HepG2 (cell line): Measurements from ENCODE around the gene GALR2. TPM values are rescaled to one million over a fixed set of nuclear protein-coding genes. Genes with fewer than 3 reads are reported as not detected.

ENCODE experiments used
- FOXA3 ChIP-seq: IDR thresholded peaks from 2 replicates; pipeline ENCODE4 v1.6.1; 2016; ENCODE audit warnings: missing genetic modification reagents, missing compliant biosample characterization
- FOXO1 ChIP-seq: sonication (generic); formaldehyde crosslinking; IDR thresholded peaks from 2 replicates; pipeline ENCODE4 v1.4.0; 2020; ENCODE audit warnings: missing genetic modification reagents
- GFI1 ChIP-seq: sonication (generic); formaldehyde crosslinking; IDR thresholded peaks from 2 replicates; pipeline ENCODE4 v1.5.0; 2020; ENCODE audit warnings: missing genetic modification reagents, mild to moderate bottlenecking, borderline replicate concordance
- MAFF ChIP-seq: IDR thresholded peaks from 2 replicates; pipeline ENCODE4 v1.6.1; 2011; ENCODE audit warnings: low read depth, low read length, improper control_type of control experiment
- NAIF1 ChIP-seq: sonication (generic); formaldehyde crosslinking; IDR thresholded peaks from 2 replicates; pipeline ENCODE4 v1.5.0; 2020; ENCODE audit warnings: mild to moderate bottlenecking, missing genetic modification reagents, borderline replicate concordance
- NR2C2 ChIP-seq: sonication (generic); formaldehyde crosslinking; IDR thresholded peaks from 2 replicates; pipeline ENCODE4 v1.4.0; 2020; ENCODE audit warnings: missing genetic modification reagents, mild to moderate bottlenecking, moderate library complexity, borderline replicate concordance
- PPARG ChIP-seq: conservative IDR thresholded peaks from 2 replicates; pipeline ENCODE4 v1.6.1; 2016; ENCODE audit warnings: missing biosample characterization, missing genetic modification reagents
- TAF15 ChIP-seq: fragments of 200-400 bp; formaldehyde crosslinking; IDR thresholded peaks from one replicate; pipeline ENCODE4 v1.6.1; 2018; ENCODE audit warnings: mild to moderate bottlenecking, low read depth, low read length; ENCODE audit not compliant: poor library complexity, severe bottlenecking
- ZBTB7B ChIP-seq: sonication (generic); formaldehyde crosslinking; IDR thresholded peaks from 2 replicates; pipeline ENCODE4 v1.4.0; 2020; ENCODE audit warnings: missing genetic modification reagents
- ZNF10 ChIP-seq: sonication (generic); formaldehyde crosslinking; IDR thresholded peaks from 2 replicates; pipeline ENCODE4 v1.4.0; 2020; ENCODE audit warnings: mild to moderate bottlenecking, low read depth, missing genetic modification reagents, borderline replicate concordance
- ZNF264 ChIP-seq: sonication (generic); formaldehyde crosslinking; IDR thresholded peaks from 2 replicates; pipeline ENCODE4 v1.4.0; 2020; ENCODE audit warnings: missing genetic modification reagents
- ZNF382 ChIP-seq: sonication (generic); formaldehyde crosslinking; IDR thresholded peaks from 2 replicates; pipeline ENCODE4 v1.5.0; 2020; ENCODE audit warnings: missing genetic modification reagents, mild to moderate bottlenecking, borderline replicate concordance
- ZNF432 ChIP-seq: sonication (generic); formaldehyde crosslinking; IDR thresholded peaks from 2 replicates; pipeline ENCODE4 v1.5.0; 2020; ENCODE audit warnings: missing genetic modification reagents, mild to moderate bottlenecking, borderline replicate concordance
- ZNF674 ChIP-seq: sonication (generic); formaldehyde crosslinking; IDR thresholded peaks from 2 replicates; pipeline ENCODE4 v1.5.0; 2020; ENCODE audit warnings: low read depth, mild to moderate bottlenecking, missing genetic modification reagents
- ZNF775 ChIP-seq: sonication (generic); formaldehyde crosslinking; IDR thresholded peaks from 2 replicates; pipeline ENCODE4 v1.4.0; 2020; ENCODE audit warnings: missing genetic modification reagents, mild to moderate bottlenecking, moderate library complexity, borderline replicate concordance
- polyA plus RNA-seq, 8 experiments: library from polyadenylated mRNA; depleted of rRNA in 3 of 8; stranded (reverse) in 7 of 8; unstranded in 1 of 8; fragments of >200 nt; fragmentation: Illumina TruSeq in 4 of 8; extraction: Trizol in 4 of 8; gene quantifications; 2 replicates each; pipeline versions ENCODE4 v1.2.1 to v1.2.3, GENCODE V29; 2011 to 2016; ENCODE audit warnings: low read depth in 4 of 8, missing spikeins in 1 of 8, mixed read lengths in 1 of 8; ENCODE audit not compliant: insufficient read depth in 1 of 8
- total RNA-seq, 5 experiments: library from RNA; depleted of rRNA; stranded (reverse); fragments of >200 nt; fragmentation: Illumina TruSeq; extraction: Trizol; gene quantifications; 2 replicates each; pipeline ENCODE4 v1.2.3, GENCODE V29; 2016; ENCODE audit warnings: low read depth in 1 of 5
- TF ChIP-seq, protein P1 (sequence below): sonication (generic); formaldehyde crosslinking; conservative IDR thresholded peaks from 2 replicates; pipeline ENCODE4 v1.8.0; 2022; ENCODE audit warnings: missing genetic modification reagents
- TF ChIP-seq, protein P2 (sequence below): sonication (generic); formaldehyde crosslinking; IDR thresholded peaks from 2 replicates; pipeline ENCODE4 v1.5.1; 2020; ENCODE audit warnings: missing genetic modification reagents, mild to moderate bottlenecking, borderline replicate concordance
- TF ChIP-seq, protein P3 (sequence below): conservative IDR thresholded peaks from 2 replicates; pipeline ENCODE4 v1.6.1; 2018; ENCODE audit warnings: missing genetic modification reagents
- TF ChIP-seq, protein P4 (sequence below): sonication (generic); formaldehyde crosslinking; IDR thresholded peaks from 2 replicates; pipeline ENCODE4 v1.5.0; 2020; ENCODE audit warnings: missing genetic modification reagents

Gene GALR2
- total and polyA plus RNA-seq, 2 of the 13 experiments (the other 11 are each of a cell fraction or from before 2014, with no cell fraction given): 0.48 to 0.58 TPM

DNA sequence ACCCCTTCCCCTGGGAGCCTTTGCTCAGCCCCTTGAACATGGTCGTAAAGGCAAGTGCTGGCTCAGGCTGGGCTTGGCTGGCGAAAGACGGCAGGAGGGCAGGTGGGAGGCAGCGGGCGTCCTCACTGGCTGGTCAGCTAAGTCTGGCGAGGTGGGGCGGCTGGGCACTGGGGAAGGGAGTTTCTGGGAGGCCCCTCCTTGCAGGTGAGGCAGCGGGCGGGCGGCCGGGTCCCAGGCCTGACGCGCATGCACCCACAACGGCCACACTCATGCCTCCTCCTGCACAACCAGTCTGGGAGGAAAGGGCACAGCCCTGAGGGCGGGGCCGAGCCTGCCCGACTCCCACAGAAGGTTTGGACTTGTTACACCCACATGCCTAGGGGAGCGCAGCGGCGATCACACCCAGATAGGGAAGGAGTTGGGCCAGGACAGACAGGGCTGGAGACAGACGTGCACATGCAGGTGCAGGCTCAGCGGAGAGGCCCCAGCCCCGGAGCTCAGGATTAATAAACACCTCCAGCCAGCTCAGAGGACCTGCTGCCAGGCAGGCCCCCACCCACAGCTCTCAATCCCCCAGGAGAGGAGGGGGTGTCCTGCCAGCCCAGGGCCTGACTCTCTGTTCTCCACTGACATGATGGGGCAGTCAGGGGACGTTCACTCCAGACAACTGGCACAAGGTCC lies 47.3 kb upstream of the GALR2 start, which contains the start of gene EVPL (continued):
- TF ChIP-seq, protein P1, sequence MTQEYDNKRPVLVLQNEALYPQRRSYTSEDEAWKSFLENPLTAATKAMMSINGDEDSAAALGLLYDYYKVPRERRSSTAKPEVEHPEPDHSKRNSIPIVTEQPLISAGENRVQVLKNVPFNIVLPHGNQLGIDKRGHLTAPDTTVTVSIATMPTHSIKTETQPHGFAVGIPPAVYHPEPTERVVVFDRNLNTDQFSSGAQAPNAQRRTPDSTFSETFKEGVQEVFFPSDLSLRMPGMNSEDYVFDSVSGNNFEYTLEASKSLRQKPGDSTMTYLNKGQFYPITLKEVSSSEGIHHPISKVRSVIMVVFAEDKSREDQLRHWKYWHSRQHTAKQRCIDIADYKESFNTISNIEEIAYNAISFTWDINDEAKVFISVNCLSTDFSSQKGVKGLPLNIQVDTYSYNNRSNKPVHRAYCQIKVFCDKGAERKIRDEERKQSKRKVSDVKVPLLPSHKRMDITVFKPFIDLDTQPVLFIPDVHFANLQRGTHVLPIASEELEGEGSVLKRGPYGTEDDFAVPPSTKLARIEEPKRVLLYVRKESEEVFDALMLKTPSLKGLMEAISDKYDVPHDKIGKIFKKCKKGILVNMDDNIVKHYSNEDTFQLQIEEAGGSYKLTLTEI (CRISPR knock-in tag): no peak
- TF ChIP-seq NAIF1 (CRISPR knock-in tag) (peak; percentile 64; the same call in 1 of the 2 replicates), FOXO1 (peak; percentile 20; the same call in 1 of the 2 replicates), ZNF382 (CRISPR knock-in tag) (no peak), ZBTB7B (CRISPR knock-in tag) (no peak; the same call in 1 of the 2 replicates), GFI1 (CRISPR knock-in tag) (peak; percentile 71; the same call in 1 of the 2 replicates), PPARG (CRISPR knock-in tag) (no peak; the same call in 1 of the 2 replicates), ZNF432 (CRISPR knock-in tag) (no peak), TAF15 (no peak), ZNF775 (CRISPR knock-in tag) (no peak), NR2C2 (CRISPR knock-in tag) (peak; percentile 26; the same call in 1 of the 2 replicates), FOXA3 (CRISPR knock-in tag) (peak; percentile 64), ZNF674 (CRISPR knock-in tag) (no peak), MAFF (no peak), ZNF10 (no peak), ZNF264 (no peak)
- TF ChIP-seq, protein P2, sequence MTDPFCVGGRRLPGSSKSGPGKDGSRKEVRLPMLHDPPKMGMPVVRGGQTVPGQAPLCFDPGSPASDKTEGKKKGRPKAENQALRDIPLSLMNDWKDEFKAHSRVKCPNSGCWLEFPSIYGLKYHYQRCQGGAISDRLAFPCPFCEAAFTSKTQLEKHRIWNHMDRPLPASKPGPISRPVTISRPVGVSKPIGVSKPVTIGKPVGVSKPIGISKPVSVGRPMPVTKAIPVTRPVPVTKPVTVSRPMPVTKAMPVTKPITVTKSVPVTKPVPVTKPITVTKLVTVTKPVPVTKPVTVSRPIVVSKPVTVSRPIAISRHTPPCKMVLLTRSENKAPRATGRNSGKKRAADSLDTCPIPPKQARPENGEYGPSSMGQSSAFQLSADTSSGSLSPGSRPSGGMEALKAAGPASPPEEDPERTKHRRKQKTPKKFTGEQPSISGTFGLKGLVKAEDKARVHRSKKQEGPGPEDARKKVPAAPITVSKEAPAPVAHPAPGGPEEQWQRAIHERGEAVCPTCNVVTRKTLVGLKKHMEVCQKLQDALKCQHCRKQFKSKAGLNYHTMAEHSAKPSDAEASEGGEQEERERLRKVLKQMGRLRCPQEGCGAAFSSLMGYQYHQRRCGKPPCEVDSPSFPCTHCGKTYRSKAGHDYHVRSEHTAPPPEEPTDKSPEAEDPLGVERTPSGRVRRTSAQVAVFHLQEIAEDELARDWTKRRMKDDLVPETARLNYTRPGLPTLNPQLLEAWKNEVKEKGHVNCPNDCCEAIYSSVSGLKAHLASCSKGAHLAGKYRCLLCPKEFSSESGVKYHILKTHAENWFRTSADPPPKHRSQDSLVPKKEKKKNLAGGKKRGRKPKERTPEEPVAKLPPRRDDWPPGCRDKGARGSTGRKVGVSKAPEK (CRISPR knock-in tag): no peak; the same call in 1 of the 2 replicates
- TF ChIP-seq, protein P3, sequence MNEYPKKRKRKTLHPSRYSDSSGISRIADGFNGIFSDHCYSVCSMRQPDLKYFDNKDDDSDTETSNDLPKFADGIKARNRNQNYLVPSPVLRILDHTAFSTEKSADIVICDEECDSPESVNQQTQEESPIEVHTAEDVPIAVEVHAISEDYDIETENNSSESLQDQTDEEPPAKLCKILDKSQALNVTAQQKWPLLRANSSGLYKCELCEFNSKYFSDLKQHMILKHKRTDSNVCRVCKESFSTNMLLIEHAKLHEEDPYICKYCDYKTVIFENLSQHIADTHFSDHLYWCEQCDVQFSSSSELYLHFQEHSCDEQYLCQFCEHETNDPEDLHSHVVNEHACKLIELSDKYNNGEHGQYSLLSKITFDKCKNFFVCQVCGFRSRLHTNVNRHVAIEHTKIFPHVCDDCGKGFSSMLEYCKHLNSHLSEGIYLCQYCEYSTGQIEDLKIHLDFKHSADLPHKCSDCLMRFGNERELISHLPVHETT (CRISPR knock-in tag): no peak
- TF ChIP-seq, protein P4, sequence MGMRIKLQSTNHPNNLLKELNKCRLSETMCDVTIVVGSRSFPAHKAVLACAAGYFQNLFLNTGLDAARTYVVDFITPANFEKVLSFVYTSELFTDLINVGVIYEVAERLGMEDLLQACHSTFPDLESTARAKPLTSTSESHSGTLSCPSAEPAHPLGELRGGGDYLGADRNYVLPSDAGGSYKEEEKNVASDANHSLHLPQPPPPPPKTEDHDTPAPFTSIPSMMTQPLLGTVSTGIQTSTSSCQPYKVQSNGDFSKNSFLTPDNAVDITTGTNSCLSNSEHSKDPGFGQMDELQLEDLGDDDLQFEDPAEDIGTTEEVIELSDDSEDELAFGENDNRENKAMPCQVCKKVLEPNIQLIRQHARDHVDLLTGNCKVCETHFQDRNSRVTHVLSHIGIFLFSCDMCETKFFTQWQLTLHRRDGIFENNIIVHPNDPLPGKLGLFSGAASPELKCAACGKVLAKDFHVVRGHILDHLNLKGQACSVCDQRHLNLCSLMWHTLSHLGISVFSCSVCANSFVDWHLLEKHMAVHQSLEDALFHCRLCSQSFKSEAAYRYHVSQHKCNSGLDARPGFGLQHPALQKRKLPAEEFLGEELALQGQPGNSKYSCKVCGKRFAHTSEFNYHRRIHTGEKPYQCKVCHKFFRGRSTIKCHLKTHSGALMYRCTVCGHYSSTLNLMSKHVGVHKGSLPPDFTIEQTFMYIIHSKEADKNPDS (CRISPR knock-in tag): peak; percentile 40; the same call in 1 of the 2 replicates
